Stomach (tissue), 9 donors: ENCODE results near the gene PCBD1. TPM values are rescaled to one million over a fixed set of nuclear protein-coding genes. Genes with fewer than 3 reads are reported as not detected.

Experiments
- DNase-seq, 2 donors: peaks; one replicate each; pipeline versions ENCODE4 v3.0.0 to v3.0.0-alpha.2; 2013 to 2019
- H3K27ac ChIP-seq, 5 donors: fragments of 200-600 bp in 4 of 5; sonication (generic) in 4 of 5; one replicate each; pipeline ENCODE4 v1.5.1; 2013 to 2019; ENCODE audit warnings: mild to moderate bottlenecking in 1 of 5, moderate library complexity in 1 of 5
- H3K27me3 ChIP-seq, 3 donors: fragments of 200-600 bp; sonication (generic); one replicate each; pipeline ENCODE4 v1.5.1; 2017 to 2019; ENCODE audit warnings: mixed run types in 1 of 3
- H3K36me3 ChIP-seq, 4 donors: fragments of 200-600 bp; sonication (generic); 1 replicate in 3 of 4; 2 replicates in 1 of 4; pipeline ENCODE4 v1.5.1; 2016 to 2019
- H3K4me1 ChIP-seq, 4 donors: fragments of 200-600 bp; sonication (generic); one replicate each; pipeline ENCODE4 v1.5.1; 2016 to 2019
- H3K4me3 ChIP-seq, 4 donors: fragments of 200-600 bp; sonication (generic) in 3 of 4; one replicate each; pipeline ENCODE4 v1.5.1; 2016 to 2019; ENCODE audit warnings: mild to moderate bottlenecking in 1 of 4
- H3K9me3 ChIP-seq, 4 donors: fragments of 200-600 bp; sonication (generic); one replicate each; pipeline ENCODE4 v1.5.1; 2016 to 2019
- EP300 ChIP-seq: sonication (generic); formaldehyde crosslinking; IDR thresholded peaks from one replicate; pipeline ENCODE4 v1.6.1; 2017; ENCODE audit warnings: antibody characterized with exemption
- POLR2A ChIP-seq, 4 donors: fragments of 450-650 bp; IDR thresholded peaks; one replicate each; pipeline ENCODE4 v1.6.1; 2016; ENCODE audit warnings: antibody characterized with exemption in 4 of 4, control low read depth in 2 of 4, mild to moderate bottlenecking in 1 of 4, moderate library complexity in 1 of 4
- POLR2AphosphoS5 ChIP-seq, 3 donors: sonication (generic); formaldehyde crosslinking; IDR thresholded peaks; one replicate each; pipeline ENCODE4 v1.6.1; 2016; ENCODE audit warnings: antibody characterized with exemption in 3 of 3
- WGBS, 5 donors: extraction: QIAGEN DNeasy Blood & Tissue Kit in 3 of 5; methylation state at CpG; one replicate each; pipeline versions ENCODE4 v1.1.5 to v1.1.7; 2013 to 2018; 5-methylcytosine and 5-hydroxymethylcytosine counted together
- intact Hi-C: fragments of 100-400 bp; cut with DNase I; formaldehyde crosslinking; loops from one replicate; pipeline ENCODE4 v1.15.1; 2023; ENCODE audit warnings: low total_unique reads
- polyA plus RNA-seq, 3 donors: library from polyadenylated mRNA; stranded (reverse); fragments of 200-250 nt; gene quantifications; one replicate each; pipeline ENCODE4 v1.2.3, GENCODE V29; 2013
- total RNA-seq, 5 donors: library from RNA; depleted of rRNA; stranded (reverse); fragments of >200 nt; gene quantifications; one replicate each; pipeline versions ENCODE4 v1.1.0 to v1.2.3, GENCODE V29; 2014 to 2016
- TF ChIP-seq, protein P1 (sequence below), 7 experiments: fragments of 450-650 bp in 4 of 7; fragments of 200-600 bp in 3 of 7; sonication (generic) in 3 of 7; IDR thresholded peaks; one replicate each; pipeline ENCODE4 v1.5.1; 2016 to 2019; ENCODE audit warnings: antibody characterized with exemption in 7 of 7, control low read depth in 2 of 7, mild to moderate bottlenecking in 1 of 7
- donor health status: healthy with polysubstance abuse.
- donor health status: Bipolar disorder and iron deficiency.
- donor health status: healthy.

The PCBD1 gene
- total and polyA plus RNA-seq, 8 donors = 29.4 to 130 (median 66.1) TPM

DNA sequence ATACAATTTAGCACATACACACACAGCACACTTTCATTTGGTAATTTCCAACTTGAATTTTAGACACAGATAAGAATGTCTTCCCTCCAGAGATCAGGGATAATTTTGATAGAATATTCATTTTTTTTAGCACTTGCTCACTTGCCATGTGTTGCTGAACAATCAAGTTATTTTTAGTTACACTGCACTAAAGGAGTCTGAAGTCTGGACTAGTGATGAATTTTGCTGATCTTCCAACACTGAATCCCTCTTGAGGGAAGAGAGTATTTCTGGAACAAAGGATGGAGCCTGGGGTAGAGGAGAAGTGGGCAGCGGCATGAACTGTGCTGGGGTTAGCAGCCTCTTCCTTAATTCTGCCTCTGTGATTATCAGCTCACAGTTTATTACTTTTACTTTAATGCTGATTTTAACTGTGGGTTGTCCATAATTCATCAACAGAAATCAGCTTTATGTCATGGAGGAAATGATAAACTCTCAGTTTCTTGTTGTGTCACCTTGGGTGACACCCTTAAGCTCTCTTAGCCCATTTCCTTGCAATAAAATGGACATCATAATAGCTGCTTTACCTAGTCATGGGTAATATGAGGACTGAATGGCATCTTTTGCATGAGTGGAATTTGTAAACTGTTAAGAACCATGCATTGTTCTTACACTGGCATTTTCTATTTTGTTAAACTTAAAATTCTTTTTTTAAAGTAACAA lies 40.6 kb downstream of the PCBD1 start:
- Histone ChIP-seq H3K36me3 (peaks cover 5 to 62% (median 52%) of the 10 kb centered on the region in 4 donors), H3K4me3 (no peak overlapping the region), H3K27ac (no peak overlapping the region), H3K9me3 (no peaks in the 10 kb centered on the region), H3K4me1 (peaks cover 9 to 51% (median 21%) of the 10 kb centered on the region in 4 donors), H3K27me3 (no peaks in the 10 kb centered on the region)
- intact Hi-C loops = no loop called here
- no peak for TF ChIP-seq EP300
- TF ChIP-seq, protein P1, sequence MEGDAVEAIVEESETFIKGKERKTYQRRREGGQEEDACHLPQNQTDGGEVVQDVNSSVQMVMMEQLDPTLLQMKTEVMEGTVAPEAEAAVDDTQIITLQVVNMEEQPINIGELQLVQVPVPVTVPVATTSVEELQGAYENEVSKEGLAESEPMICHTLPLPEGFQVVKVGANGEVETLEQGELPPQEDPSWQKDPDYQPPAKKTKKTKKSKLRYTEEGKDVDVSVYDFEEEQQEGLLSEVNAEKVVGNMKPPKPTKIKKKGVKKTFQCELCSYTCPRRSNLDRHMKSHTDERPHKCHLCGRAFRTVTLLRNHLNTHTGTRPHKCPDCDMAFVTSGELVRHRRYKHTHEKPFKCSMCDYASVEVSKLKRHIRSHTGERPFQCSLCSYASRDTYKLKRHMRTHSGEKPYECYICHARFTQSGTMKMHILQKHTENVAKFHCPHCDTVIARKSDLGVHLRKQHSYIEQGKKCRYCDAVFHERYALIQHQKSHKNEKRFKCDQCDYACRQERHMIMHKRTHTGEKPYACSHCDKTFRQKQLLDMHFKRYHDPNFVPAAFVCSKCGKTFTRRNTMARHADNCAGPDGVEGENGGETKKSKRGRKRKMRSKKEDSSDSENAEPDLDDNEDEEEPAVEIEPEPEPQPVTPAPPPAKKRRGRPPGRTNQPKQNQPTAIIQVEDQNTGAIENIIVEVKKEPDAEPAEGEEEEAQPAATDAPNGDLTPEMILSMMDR (IDR thresholded peaks at IDR 0.05) = no peak
- 56 to 91% (median 88%) methylated on average over 1 of the region's 1 CpG for WGBS, 5 donors
- no peak for DNase-seq

DNA sequence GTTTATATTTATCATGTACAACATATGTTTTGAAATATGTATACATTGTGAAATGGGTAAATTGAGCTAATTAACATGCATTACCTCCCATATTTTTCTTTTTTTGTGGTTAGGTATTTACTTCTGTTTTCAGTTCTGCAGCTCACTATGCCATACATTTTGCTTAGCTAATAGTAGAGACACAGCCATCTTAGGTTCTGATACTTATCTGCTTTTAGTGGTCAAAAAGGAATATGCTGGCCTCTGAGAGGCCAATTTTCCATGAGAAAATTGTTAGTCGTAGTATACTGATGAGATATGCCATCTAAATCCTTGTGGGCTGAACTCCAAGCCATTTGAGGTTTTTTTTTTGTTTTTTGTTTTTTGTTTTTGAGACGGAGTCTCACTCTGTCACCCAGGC lies 41.6 kb downstream of the PCBD1 start:
- H3K9me3 ChIP-seq = no peaks in the 10 kb centered on the region
- intact Hi-C loops = no loop called here
- no peak for TF ChIP-seq POLR2A (IDR thresholded peaks at IDR 0.05)
- TF ChIP-seq POLR2AphosphoS5 (IDR thresholded peaks at IDR 0.05) = no peak
- TF ChIP-seq, protein P1 (IDR thresholded peaks at IDR 0.05) = no peak
- TF ChIP-seq EP300 = no peak
- peaks cover 6 to 48% (median 15%) of the 10 kb centered on the region in 4 donors for H3K4me1 ChIP-seq
- DNase-seq = no peak
- no peaks in the 10 kb centered on the region for H3K27me3 ChIP-seq
- no peak overlapping the region for H3K4me3 ChIP-seq
- WGBS, 5 donors = 73 to 82% (median 81%) methylated on average over 2 of the region's 2 CpGs
- peaks cover 5 to 51% (median 42%) of the 10 kb centered on the region in 4 donors for H3K36me3 ChIP-seq
- H3K27ac ChIP-seq = no peak overlapping the region

DNA sequence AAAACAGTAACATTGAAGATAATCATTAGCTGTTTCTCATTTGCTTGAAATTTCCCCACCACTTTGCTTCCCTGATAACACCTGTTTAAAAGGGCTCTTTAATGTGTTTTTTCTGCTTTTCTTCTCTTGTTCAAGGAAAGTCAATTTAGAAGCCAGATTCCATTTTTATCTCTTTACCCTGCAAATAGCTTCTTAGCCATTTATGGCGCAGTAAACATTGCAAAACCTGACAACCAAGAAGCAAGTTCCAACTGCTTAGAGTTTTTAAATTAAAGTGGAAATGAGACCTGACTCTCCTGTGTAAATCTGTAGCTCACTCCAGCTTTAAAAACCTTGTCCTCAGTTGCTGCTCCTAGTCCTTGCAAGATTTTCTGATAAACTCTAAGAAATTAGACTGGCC lies 42.5 kb downstream of the PCBD1 start:
- Histone ChIP-seq H3K36me3 (peaks cover 0 to 42% (median 33%) of the 10 kb centered on the region in 4 donors), H3K27me3 (no peaks in the 10 kb centered on the region), H3K4me1 (peaks cover 0 to 38% (median 7%) of the 10 kb centered on the region in 4 donors), H3K27ac (no peak overlapping the region), H3K9me3 (no peaks in the 10 kb centered on the region), H3K4me3 (no peak overlapping the region)
- DNase-seq = no peak
- TF ChIP-seq POLR2AphosphoS5 (IDR thresholded peaks at IDR 0.05) (no peak), EP300 (no peak), POLR2A (IDR thresholded peaks at IDR 0.05) (no peak)
- TF ChIP-seq, protein P1 (IDR thresholded peaks at IDR 0.05) = no peak
- 62 to 85% (median 74%) methylated on average over 1 of the region's 1 CpG for WGBS, 5 donors
- intact Hi-C loops = no loop called here

DNA sequence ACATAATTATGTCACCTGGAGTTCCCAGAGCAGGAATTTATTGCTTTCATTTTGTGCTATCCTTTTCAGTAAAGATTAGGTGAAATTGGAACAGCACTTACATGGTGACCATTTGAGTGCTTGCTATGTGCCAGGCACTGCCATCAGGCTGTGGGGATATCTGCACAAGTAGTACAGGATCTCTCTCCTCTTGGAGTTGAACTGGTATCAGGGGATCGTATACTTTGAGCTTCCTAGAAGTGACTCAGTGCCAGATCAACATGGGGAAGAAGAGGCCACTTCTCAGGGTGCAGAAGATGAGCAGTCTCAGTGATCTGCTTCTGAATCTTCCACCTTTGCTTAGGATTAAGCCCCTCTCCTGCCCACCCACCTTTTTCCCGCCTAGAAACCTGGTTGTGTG lies 43.1 kb downstream of the PCBD1 start:
- Histone ChIP-seq H3K4me1 (peaks cover 0 to 37% (median 7%) of the 10 kb centered on the region in 4 donors), H3K36me3 (peaks cover 0 to 38% (median 30%) of the 10 kb centered on the region in 4 donors), H3K27me3 (no peaks in the 10 kb centered on the region), H3K4me3 (no peak overlapping the region), H3K27ac (no peak overlapping the region), H3K9me3 (no peaks in the 10 kb centered on the region)
- DNase-seq = no peak
- WGBS, 5 donors = 78 to 87% (median 82%) methylated on average over 2 of the region's 2 CpGs
- intact Hi-C loops = no loop called here
- TF ChIP-seq POLR2A (IDR thresholded peaks at IDR 0.05) (no peak), POLR2AphosphoS5 (IDR thresholded peaks at IDR 0.05) (no peak), EP300 (no peak)
- TF ChIP-seq, protein P1 (IDR thresholded peaks at IDR 0.05) = no peak
